ENCODE data around the gene HOXD9.

The HOXD9 gene

DNA sequence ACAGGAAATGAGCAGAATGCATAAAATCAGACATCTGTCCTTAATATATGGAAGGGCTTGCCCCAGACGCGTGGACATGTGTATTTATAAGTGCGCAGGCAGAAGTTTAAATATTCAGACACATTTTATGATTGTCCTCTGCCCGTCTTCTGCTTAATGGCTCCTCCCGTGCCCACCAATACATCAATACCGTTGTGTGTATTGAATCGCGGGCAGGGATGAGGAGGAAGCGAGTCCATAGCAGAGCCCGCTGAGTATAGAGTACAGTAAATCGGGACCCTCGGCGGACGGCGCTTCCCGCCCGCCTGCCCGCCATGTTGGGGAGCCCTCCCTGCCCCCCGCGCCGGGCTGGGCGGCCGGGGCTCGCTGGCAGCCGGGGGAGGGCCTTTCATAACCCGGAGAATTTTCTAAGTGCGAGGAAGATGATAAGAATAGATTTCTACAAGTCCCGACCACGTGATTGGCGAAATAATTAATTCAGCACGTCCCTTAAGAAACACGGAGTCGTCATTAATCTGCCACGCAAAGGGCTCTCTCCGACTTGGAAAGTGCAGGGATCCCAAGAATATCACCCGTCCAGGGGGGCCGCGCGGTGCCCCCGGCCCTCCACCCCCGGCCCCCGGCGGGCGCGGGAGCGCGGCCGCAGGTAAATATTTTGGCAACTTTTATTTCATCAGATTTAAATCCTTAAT lies 34.4 kb downstream of the HOXD9 start, which contains the start of gene HOXD3:
HOXD3 (plus strand) TSS at position 501 of the 692 bp plus-strand sequence. CDS start 11,808 bp downstream, outside the sequence.
- H3K4me3 Mint-ChIP-seq = peak within 1 kb of the TSS; percentile 88
- no peak for DNase-seq
- TF ChIP-seq CTCF (IDR thresholded peaks at IDR 0.05) = no peak
- H3K27me3 Mint-ChIP-seq (ENCODE audit: low read depth, poor library complexity) = no peaks in the 10 kb centered on the region
- peaks cover 86% of the 10 kb centered on the region for H3K4me1 Mint-ChIP-seq
- peaks cover 34% of the 10 kb centered on the region for H3K36me3 Mint-ChIP-seq (ENCODE audit: low read depth)
- H3K27ac Mint-ChIP-seq = peak within 1 kb of the TSS; percentile 99
- H3K9me3 Mint-ChIP-seq = no peaks in the 10 kb centered on the region

DNA sequence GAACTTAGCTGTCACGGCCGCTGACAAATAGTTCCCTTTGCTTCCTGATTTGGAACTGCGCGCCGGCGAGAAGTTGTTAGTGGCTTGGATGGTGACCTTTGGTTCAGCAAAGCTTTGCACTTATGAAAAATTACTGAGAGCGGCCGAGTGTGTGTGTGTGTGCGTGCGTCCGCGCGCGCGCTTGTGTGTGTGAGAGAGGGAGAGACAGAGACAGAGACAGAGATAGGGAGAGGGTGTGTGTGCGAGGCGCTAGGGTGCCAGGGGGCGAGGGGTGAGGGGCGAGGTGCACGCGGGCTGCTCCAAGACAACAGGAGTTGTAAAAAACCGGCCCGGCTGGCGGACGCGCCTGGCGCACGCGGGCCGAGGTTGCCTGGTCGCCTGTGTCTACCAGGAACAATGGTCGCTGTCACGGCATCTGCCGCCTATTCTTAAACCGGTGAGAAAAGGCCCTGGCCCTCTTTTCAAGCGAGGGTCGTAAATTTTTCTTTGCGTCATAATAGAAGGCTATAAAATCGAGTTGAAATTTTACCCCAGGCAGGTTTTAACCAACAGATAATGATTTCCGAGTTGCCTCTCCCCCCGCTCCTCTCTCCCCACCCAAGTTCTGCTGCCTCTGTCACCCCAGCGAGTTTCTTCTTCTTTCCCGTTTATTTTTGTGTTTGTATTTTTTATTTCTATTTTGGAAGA lies 35.1 kb downstream of the HOXD9 start:
- peak; percentile 80 for DNase-seq
- H3K27ac Mint-ChIP-seq = peak overlapping the region; percentile 98
- peaks cover 31% of the 10 kb centered on the region for H3K36me3 Mint-ChIP-seq (ENCODE audit: low read depth)
- no peaks in the 10 kb centered on the region for H3K9me3 Mint-ChIP-seq
- peak overlapping the region; percentile 86 for H3K4me3 Mint-ChIP-seq
- H3K4me1 Mint-ChIP-seq = peaks cover 91% of the 10 kb centered on the region
- no peaks in the 10 kb centered on the region for H3K27me3 Mint-ChIP-seq (ENCODE audit: low read depth, poor library complexity)
- TF ChIP-seq CTCF (IDR thresholded peaks at IDR 0.05) = no peak

DNA sequence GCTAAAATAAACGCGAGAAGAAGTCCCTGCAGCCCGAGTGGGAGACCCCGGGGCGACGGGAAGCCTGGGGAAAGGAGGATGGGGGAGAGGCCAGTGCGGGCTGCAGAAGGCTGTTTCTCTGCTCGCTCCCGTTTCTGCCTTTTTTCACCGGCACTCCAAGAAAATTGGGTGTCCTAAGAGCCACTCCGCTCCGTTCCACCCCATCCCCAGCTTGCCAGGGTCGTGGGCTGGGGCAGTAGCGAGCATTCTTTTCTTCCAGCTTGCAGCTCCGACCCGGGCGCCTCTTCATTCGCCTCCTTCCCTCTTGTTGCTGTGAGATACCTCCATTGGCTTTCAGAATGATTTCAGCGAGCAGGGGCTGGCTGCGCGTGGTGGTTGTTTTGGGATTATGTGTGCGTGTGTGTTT lies 35.7 kb downstream of the HOXD9 start:
- DNase-seq = no peak
- TF ChIP-seq CTCF (IDR thresholded peaks at IDR 0.05) = no peak
- peaks cover 91% of the 10 kb centered on the region for H3K4me1 Mint-ChIP-seq
- peak overlapping the region; percentile 98 for H3K27ac Mint-ChIP-seq
- H3K27me3 Mint-ChIP-seq (ENCODE audit: low read depth, poor library complexity) = no peaks in the 10 kb centered on the region
- peaks cover 26% of the 10 kb centered on the region for H3K36me3 Mint-ChIP-seq (ENCODE audit: low read depth)
- H3K9me3 Mint-ChIP-seq = no peaks in the 10 kb centered on the region
- H3K4me3 Mint-ChIP-seq = peak overlapping the region; percentile 86

- DNase-seq = peak; percentile 73
- Mint-ChIP-seq H3K4me1 (peaks cover 91% of the 10 kb centered on the region), H3K4me3 (peak overlapping the region; percentile 86), H3K27me3 (ENCODE audit: low read depth, poor library complexity) (no peaks in the 10 kb centered on the region), H3K9me3 (no peaks in the 10 kb centered on the region), H3K36me3 (ENCODE audit: low read depth) (peaks cover 21% of the 10 kb centered on the region), H3K27ac (peak overlapping the region; percentile 99)
- no peak for TF ChIP-seq CTCF (IDR thresholded peaks at IDR 0.05)
Observed at GRCh38 chr2:176158855-176159662, 36.5 kb downstream of the HOXD9 start.

GRCh38 chr2:176159663-176160250 lies 37.2 kb downstream of the HOXD9 start:
- H3K27me3 Mint-ChIP-seq (ENCODE audit: low read depth, poor library complexity) = no peaks in the 10 kb centered on the region
- H3K4me3 Mint-ChIP-seq = peak overlapping the region; percentile 86
- H3K36me3 Mint-ChIP-seq (ENCODE audit: low read depth) = peaks cover 14% of the 10 kb centered on the region
- no peak for DNase-seq
- no peaks in the 10 kb centered on the region for H3K9me3 Mint-ChIP-seq
- peak overlapping the region; percentile 99 for H3K27ac Mint-ChIP-seq
- H3K4me1 Mint-ChIP-seq = peaks cover 91% of the 10 kb centered on the region
- no peak for TF ChIP-seq CTCF (IDR thresholded peaks at IDR 0.05)

All from nephron progenitor cell (in vitro differentiated cells).